ENCODE measurements around the gene TRAPPC11.
"Not testable (repeated sequence)": the region's sequence is repeated elsewhere in the genome, so short reads cannot be mapped to it uniquely, and the experiment has no call there.

The TRAPPC11 gene

DNA sequence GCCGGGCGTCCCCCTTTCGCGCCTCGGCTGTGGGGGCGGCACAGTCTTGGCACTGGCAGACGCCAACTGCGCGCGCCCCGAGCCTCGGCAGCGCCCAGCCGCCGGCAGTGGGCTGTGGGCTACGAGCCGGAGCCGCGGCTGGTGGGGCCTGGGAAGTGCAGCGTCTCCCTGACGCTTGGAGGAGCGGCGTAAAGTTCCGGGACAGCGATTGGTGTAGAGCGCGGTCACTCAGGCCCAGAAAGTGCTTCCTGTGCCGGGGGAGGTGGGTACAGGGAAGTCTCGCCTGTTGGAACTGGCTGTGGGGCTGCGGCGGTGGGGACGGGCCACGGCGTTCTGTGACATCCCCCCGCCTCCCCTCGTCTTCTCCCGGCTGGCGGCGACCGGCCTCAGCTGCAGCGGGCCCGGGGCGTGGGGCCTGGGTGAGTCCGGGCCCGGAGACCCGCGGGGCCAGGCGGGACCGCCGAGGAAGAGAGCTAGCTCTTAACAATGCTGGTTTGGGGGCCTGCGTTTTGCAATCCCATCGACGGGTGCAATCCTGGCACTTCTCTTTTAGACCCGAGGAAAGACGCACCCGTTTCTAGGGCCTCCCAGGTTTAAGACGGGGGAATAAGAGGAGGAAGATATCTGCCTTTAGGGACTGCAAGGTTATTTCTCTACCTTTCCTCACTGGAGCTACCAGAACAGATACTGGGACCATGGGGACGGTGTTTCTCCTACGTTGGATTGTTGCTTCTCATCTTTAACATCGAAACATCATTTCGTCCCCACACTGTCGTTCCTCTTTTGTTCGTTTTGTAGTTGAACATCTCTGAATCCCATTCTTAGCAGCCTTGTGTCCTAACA, at the start of gene TRAPPC11, which contains the start of gene RWDD4:
TRAPPC11 (plus strand) TSS at position 265 of the 843 bp plus-strand sequence. CDS start 4,575 bp downstream, outside the sequence.
RWDD4 (minus strand) TSS at position 157 of the 843 bp plus-strand sequence. CDS start 233 bp downstream, outside the sequence.
- peak; percentile 92 to 98 (median 97) for DNase-seq

DNA sequence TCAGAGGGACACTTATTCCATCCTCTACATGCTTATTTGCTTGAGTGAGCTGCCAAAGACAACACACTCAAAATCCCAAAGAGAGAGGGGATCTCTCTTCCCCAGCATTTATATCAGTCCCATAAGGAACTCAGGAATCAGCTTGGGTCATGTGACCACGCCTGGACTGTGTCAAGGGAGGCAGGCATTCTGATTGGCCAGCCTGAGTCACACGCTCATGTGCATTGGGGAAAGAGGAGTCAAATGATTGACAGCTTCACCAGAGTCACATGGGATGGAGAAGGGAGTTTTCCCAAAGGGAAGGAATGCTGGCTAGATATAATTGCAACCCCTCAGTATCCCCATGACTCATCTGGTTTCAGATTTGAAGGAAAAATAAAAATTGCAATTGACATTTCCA, 49.1 kb upstream of the TRAPPC11 start:
- no peak for DNase-seq

DNA sequence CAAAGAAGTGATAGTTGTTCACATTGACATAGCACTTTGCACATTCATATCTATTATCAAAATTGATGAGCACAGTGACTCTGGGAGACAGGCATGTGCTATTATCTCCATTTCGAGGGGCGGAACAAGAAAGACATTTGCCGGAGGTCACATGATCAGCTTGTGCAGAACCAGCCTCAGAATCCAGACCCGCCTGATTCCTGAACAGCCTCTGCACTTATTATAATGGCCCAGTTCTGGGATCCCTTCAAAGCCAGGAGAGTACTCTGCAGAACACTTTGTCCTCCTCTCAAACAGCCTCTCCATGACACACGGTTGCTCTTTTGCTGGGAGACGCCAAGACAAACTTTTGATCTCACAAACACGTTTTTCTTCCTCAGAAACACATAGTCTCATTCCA, 48.5 kb upstream of the TRAPPC11 start:
- no peak for DNase-seq

DNA sequence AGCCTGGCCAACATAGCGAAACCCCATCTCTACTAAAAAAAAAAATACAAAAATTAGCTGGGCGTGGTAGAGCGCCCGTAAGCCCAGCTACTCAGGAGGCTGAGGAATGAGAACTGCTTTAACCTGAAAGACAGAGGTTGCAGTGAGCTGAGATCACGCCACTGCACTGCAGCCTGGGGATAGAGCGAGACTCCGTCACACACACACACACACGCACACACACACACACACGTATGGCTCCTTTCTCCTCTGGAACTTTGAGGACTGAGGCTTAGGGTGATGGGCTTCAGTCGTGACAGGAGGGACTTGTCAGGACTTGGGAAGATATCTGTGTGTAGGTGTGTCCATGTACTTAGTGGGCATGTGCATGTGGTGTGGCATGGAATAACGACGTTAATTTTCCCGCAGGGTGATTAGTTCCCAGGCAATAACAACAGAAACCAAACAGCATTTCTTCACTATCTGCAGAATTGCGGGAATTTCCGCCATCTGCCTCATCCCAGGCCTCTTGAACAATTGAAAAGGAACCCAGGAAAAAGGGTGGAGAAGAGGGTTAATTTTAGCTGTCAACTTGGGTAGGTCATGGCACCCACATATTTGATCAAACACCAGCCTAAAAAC, 47.8 kb upstream of the TRAPPC11 start:
- DNase-seq: no peak

DNA sequence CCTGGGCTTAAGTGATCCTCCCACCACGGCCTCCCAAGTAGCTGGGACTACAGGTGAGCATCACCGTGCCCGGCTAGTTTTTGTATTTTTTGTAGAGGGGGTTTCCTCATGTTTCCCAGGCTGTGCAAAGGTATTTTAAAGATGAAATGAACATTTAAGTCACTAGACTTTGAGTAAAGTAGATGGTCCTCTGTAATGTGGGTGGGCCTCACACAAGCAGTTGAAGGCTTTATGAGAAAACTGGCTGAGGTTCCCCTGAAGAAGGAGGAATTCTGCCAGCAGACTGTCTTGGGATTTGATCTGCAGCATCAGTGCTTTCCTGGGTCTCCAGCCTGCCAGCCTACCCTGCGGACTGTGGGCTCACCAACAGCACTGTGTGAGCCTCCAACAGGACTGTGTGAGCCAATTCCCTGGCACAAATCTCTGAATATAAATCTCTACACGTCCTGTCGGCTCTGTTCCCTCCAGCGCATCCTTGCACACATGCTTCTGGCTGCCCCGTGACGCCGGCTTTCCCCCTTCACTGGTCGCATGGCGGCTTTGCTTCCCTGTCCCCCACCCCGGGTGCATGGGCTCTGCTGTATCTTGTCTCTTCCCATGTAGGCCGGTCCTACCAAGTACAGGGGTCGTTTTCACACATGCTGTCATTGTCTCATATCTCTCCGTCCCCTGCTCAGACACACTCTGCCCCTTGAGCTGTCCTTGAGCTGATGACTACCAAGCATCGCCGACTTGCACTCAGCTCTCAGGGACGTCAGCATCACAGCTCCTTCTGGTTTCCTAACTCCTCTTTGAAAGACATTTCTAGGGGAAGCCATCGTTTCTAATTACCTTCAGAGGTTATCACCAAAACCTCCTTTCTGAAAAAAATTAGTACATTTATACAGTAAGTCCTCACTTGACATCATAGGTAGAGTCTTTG, 46.5 kb upstream of the TRAPPC11 start:
- DNase-seq: no peak

DNA sequence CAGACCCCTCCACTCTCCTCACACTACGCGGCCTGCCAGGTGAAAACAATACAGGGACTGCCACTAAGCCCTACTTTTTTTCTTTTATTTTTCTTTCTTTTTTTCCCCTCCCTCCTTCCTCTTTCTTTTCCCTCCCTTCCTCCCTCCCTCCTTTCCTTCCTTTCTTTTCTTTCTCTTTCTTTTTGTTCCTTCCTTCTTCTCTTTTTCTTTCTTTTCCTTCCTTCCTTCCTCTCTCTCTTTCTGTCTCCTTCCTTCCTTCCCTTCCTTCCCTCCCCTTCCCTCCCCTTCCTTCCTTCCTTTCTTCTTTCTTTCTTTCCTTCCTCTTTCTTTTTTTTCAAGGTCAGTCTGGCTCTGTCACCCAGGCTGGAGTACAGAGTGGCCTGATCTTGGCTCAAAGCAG, 42.0 kb upstream of the TRAPPC11 start:
- DNase-seq: no peak

DNA sequence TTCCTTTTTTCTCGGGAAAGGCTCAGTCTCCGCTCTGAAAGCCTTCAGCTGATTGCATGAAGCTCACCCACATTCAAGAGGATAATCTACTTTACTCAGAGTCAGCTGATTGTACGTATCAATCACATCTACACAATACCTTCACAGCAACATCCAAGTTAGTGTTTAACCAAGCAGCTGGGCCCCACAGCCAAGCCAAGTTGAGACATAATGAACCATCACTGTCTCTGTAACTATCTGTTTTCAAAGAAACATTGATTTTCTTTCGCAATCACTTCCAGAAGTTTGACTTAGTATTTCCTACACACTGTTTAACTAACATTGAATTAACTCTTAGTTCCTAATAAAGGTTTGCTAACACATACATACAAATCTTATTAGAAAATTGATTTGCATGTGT, 40.4 kb upstream of the TRAPPC11 start:
- DNase-seq: no peak

DNA sequence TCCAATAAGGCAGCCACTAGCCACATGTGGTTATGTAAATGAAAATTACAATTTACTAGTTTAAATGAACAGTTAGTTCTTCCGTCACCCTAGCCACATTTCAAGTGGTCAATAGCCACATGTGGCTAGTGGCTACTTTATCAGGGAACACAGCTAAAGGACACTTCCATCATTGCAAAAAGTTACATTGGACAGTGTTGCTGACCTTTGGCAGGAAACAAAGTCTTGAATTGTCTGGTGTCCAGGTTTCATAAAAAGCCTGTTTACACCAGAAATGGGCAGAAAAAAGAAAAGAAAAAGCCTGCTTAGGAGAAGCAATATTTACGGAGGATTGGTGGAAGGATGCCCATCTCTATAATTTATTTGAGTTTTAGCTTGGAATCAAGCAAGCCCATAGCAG, 38.7 kb upstream of the TRAPPC11 start:
- DNase-seq: no peak

DNA sequence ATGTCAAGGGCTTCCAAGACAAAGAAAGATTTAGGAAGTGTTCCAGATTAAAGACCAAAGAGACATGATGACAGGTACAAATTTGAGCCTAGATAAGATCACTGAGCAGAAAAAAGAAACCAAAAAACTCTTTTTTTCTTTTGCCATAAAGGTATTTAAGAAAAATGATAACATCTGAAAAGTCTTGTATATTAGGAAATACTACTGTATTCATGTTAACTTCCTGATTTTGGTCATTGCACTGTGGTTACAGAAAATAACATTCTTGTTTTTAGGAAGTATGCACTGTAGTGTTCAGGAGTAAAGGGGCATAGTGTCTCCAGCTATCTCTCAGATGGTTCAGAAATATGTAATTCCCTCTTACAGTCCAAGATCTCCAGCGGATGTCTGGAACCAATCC, 37.2 kb upstream of the TRAPPC11 start:
- DNase-seq: no peak

DNA sequence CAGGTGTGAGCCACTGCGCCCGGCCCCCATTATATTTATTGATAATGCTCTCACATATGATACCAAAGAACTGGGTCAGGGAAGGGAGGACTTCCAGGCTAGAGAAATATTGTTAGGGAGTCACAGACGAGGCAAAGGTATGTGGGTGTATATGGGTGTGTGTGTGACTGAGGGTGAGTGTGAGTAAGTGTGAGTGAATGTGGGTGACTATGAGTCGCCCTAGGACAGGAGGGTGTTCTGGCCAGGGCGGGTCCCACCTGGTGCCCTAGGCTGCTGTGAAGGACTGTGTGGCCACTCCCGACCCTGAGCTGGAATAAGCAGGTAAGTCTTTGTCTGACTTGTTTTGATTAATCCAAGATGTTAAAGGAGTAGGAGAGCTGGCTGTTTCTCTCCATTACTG, 34.5 kb upstream of the TRAPPC11 start:
- DNase-seq: no peak

DNA sequence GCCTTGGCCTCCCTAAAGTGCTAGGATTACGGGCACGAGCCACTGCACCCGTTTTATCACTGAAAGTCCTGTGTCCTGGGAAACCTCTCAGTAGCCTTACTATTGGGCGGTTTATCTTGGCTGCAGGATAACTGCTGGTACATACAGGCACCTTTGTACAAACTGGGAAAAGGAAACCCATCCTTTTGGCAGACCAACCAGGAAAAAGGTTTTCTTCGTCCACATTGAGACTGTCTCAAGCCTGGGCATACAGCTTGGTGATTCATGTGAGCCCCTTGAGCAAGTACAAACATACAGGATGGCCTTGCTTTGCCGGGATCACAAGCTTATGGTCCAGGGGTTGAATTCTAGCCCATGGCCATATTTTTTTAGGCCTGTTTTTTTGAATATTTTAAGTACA, 32.9 kb upstream of the TRAPPC11 start:
- no peak for DNase-seq

DNA sequence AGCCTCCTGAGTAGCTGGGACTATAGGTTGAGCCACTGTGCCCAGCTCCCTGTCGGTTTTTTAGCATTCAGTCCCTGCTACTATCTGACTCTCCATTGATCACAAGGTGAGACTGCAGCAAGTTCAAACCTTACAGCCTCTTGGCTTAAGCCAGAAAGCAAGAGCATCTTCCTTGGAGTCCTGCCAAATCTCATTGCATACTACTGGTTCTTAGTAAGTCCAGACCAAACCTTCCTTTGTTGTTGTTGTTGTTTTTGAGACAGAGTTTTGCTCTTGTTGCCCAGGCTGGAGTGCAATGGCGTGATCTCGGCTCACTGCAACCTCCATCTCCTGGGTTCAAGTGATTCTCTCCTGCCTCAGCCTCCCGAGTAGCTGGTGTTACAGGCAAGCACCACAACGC, 31.8 kb upstream of the TRAPPC11 start:
- not testable (repeated sequence) for DNase-seq

DNA sequence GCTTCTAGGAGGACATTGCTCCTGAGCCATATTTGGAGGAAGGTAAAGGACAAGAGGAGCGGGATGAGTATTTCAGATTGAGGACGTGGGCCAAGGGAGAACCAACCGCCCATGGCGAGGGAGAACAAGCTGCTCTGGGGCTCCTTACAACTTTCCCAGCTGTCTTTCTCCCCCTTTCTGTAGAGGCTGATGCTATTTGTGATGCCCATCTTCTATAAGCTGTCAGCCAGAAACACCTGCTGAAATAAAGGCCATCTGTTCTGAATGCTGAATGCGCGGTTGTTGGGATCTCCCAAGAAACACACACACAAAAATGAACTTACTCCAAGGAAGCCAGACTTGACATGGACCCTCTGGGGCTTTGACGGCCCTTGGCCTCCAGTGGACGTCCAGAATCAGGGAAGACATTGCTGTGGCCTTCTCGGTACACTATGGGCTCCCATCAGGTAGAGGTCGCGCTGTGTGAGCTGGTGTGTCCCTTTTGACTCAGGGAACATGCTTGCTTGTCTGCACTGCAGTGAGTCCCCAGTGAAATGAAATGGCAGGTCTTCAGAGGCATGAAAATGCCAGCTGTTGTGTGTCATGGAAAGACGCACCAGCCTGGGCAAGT, 31.0 kb upstream of the TRAPPC11 start:
- DNase-seq: no peak

DNA sequence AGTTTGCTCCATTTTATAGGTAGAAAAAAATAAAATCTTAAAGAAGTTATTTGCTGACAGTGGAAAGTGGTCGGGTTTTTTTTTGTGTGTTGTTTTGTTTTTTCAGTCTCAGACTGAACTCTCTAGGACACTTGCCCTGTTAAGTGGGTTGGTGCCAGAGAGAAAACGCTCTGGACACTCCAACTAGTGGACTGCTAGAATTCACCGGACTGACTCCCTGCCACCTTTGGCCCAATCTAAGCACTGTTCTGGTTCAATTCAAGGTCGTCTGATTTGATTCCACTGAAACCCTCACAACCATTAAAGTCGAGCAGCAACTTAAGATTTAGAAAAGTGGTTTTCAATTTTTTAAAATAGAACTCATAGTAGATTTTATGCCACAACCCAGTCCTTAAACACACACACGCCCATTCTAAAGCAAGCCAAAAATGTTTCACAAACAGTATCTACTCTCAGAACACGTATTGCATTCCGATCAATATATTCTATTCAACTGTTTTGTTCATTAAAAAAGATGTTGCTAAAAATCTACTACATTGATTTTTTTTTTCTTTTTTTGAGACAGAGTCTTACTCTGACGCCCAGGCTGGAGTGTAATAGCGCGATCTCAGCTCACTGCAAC, 27.4 kb upstream of the TRAPPC11 start:
- DNase-seq: no peak

DNA sequence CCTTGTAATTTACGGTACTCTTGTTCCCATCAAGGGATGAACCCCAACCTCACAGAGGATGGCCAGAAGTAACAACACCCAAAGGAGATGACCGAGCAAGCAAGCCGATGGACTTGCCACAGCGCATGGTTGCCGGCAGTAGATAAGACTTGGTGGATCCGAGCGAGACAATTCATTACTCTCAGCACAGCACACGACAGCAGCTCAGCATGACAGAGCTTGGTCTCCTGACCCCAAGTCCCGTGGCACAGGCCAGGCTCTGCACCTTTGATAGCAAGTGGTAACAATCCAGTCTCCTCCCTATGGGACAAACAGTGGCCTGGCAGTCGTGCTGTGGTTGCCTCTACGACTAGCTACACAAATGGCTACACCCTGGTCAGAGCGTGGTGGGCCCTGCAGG, 26.4 kb upstream of the TRAPPC11 start:
- DNase-seq: no peak

DNA sequence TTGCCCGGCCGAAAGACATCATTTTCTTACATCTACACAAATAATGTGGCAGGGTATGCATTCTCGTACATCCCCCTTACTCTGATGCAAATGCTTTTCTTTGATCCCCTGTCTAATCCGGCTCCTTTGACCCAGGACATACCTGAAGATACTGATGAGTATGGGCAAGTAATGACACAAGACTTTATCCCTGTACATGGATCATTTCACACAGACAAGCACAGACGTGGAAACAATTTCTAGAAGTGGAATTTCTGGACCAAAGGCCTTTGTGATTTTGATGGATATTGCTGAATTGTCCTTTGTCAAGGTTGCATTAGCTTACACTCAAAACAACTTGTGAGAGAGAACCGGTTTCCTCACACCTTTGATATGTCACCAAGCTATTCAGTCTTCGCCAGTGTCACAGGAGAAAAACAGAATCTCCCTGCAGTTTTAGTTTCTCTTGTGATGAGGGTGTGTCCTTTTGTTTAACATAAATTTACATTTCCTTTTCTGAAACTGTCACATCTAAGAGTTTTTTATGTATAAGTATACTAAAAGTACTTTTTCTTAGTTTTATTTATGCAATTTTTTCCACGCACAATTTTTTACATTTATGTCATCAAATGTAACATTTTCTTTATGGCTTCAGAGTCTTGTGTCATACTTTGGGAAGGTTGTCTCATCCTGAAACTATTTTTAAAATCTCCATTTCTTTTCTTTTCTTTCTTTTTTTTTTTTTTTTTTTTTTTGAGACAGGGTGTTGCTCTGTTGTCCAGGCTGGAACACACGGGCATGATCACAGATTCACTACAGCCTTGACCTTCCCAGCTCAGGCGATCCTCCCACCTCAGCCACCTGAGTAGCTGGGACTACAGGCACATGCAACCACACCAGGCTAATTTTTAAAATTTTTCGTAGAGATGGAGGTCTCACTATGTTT, 25.4 kb upstream of the TRAPPC11 start:
- no peak for DNase-seq

DNA sequence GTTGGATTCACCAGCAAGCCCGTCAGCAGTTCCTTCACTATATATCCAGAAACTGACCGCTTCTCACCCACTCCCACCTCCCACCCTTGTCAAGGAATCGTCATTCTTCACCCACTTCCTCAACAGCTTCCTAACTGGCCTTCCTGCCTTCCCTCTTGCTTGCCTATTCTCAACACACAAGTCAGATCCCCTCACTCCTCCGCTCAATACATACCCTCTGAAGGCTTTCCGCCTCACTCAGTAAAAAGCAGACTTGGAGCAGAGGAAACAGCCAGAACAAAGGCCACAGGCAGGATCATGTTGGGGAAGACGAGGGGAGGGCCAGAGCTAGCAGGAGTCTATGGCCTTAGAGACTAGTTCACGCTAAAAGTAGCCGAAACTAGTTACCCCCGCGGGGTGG, 23.8 kb upstream of the TRAPPC11 start:
- DNase-seq: no peak

DNA sequence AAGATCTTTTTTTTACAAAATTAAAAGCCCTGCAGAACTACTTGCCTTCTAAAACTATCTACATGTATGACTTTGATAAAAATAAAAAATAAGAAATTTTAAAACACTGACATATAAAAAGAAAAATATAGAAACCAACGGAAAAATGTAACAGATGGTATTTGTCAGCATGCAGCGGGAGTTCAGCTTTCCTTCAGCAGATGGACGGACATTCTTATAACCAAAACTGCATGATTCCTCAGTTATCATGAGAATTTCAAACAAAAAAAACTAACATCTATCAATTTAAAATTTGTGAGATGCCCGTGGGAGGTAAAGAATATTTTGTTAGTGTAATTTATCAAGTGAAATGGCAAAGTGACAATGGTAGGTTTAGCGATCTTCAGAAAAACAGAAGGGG, 23.4 kb upstream of the TRAPPC11 start:
- DNase-seq: no peak

DNA sequence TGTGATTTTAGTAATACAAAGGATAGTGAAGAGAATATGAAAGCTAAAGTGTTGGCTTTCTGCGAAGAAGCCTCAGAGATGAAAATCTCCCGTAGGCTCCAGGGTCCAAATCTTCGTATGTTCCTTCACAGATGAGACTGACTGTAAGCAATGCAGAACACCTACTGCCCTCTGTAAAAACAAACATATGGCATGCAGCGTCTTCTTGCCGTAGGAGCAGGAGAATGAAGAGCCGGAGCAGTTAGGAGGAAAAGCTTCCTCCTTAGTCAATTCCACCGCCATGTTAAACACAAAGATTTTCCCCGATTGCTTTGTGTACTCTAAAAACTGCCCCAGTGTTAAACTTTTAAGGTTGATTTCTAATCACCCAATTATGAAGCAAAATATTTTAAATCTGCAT, 22.6 kb upstream of the TRAPPC11 start:
- no peak for DNase-seq

DNA sequence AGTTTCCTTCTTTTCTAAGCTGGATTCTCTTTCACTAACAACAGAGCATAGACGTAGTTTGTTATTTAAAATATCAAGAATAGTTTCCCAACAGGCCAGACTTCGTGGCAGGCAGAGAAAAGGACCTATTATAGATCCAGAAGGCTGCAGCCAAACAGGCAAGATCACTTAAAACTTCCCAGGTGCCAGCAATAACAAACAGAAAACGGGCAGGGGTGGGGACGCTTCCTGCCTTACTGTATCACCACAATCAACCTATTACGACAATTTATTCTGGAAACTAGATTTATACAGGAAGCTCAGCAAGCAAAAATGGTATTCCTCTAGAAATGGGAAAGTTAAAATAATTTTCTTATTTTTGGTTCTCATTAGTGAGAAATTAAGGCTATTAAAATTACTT, 22.2 kb upstream of the TRAPPC11 start:
- peak in 1 of 3 experiments; percentile 5 for DNase-seq

DNA sequence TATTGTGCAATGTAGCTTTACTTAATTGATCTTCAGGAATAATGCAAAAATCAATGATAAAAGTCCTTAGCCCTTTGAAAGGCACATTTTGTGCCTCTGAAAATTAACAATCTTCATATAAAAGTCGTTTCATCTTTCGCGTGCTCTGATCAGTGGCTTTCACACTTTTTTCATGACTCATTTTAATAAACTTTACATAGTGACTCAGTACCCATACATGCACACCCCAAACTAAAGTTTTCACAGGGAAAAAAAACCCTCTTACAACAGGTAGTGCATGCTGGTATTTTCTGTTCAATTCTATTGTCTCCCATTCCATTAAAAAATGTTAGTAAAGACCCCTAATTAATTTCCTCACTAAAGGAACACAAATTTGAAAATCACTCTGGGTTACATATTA, 21.6 kb upstream of the TRAPPC11 start:
- no peak for DNase-seq

Data from NCI-H1417 (cell line).